Endothelial cell of umbilical vein (primary cell): ENCODE data around the gene CCDC197. TPM values are rescaled to one million over a fixed set of nuclear protein-coding genes. Genes with fewer than 3 reads are reported as not detected.

ENCODE experiments used
- BruUV-seq: library from RNA; stranded (reverse); fragments of 400-500 nt; replicated peaks from 2 replicates; lab custom pipeline; 2021; lab: Mats Ljungman, UMichigan
- CTCF ChIA-PET: fragments of 300-600, 350-600 bp; sonication (Branson Sonifier 250); formaldehyde crosslinking; loops from one replicate; lab custom pipeline; 2021; ENCODE audit warnings: antibody characterized with exemption, inconsistent platforms; lab: Charles Lee
- POLR2A ChIA-PET: fragments of 300-600, 350-600 bp; sonication (Branson Sonifier 250); formaldehyde crosslinking; loops from one replicate; lab custom pipeline; 2021; ENCODE audit warnings: antibody characterized with exemption, inconsistent platforms; lab: Charles Lee
- DNase-seq: peaks from one replicate; pipeline ENCODE4 v3.0.0-alpha.2; 2011; ENCODE audit warnings: low read depth, low spot score
- FAIRE-seq: peaks from 2 replicates; lab custom pipeline; 2011; peaks lifted over from hg19 to GRCh38; lab: Jason Lieb, UNC
- H2AFZ ChIP-seq: 2 replicates; pipeline ENCODE4 v1.6.0; 2012; ENCODE audit warnings: low read depth, low read length, control low read depth, inconsistent platforms
- H3K27ac ChIP-seq: 2 replicates; pipeline ENCODE4 v1.5.1; 2011; ENCODE audit warnings: low read depth, mild to moderate bottlenecking, control low read depth, low read length, moderate library complexity; ENCODE audit not compliant: insufficient read depth
- H3K27me3 ChIP-seq, 2 experiments: 2 replicates each; pipeline versions ENCODE4 v1.6.0 to v1.6.1; 2011; ENCODE audit warnings: low read length in 2 of 2, mixed read lengths in 1 of 2; ENCODE audit not compliant: control insufficient read depth in 2 of 2, insufficient read depth in 2 of 2
- H3K36me3 ChIP-seq, 2 experiments: 2 replicates in 1 of 2; 3 replicates in 1 of 2; pipeline ENCODE4 v1.5.1; 2011; ENCODE audit warnings: low read length in 2 of 2, mild to moderate bottlenecking in 1 of 2, moderate library complexity in 1 of 2; ENCODE audit not compliant: control insufficient read depth in 2 of 2, insufficient read depth in 2 of 2; ENCODE audit errors: extremely low read depth in 1 of 2
- H3K4me1 ChIP-seq: 3 replicates; pipeline ENCODE4 v1.5.1; 2011; ENCODE audit warnings: mild to moderate bottlenecking, low read length; ENCODE audit not compliant: control insufficient read depth, insufficient read depth; ENCODE audit errors: extremely low read depth
- H3K4me2 ChIP-seq: 2 replicates; pipeline ENCODE4 v1.6.1; 2011; ENCODE audit warnings: low read length, control low read depth, mixed read lengths; ENCODE audit not compliant: insufficient read depth
- H3K4me3 ChIP-seq, 3 experiments: fragments of 200-600 bp in 1 of 3; sonication (generic), shearing (Covaris generic) in 1 of 3; replicated peaks in 1 of 3; 2 replicates each; pipeline ENCODE4 v1.5.1; 2011 to 2016; ENCODE audit warnings: control low read depth in 3 of 3, low read length in 3 of 3, mild to moderate bottlenecking in 2 of 3, inconsistent platforms in 1 of 3, low read depth in 1 of 3, moderate library complexity in 1 of 3; ENCODE audit not compliant: insufficient read depth in 1 of 3
- H3K79me2 ChIP-seq: 2 replicates; pipeline ENCODE4 v1.6.0; 2012; ENCODE audit warnings: low read length, inconsistent platforms; ENCODE audit not compliant: control insufficient read depth, insufficient read depth
- H3K9ac ChIP-seq: replicated peaks from 2 replicates; pipeline ENCODE3; 2011; ENCODE audit warnings: low read length, control low read depth; ENCODE audit not compliant: insufficient read depth; ENCODE audit errors: extremely low read depth
- H3K9me1 ChIP-seq: replicated peaks from 3 replicates; pipeline ENCODE4 v1.6.0; 2011; ENCODE audit warnings: mild to moderate bottlenecking, low read length; ENCODE audit not compliant: control insufficient read depth, insufficient read depth; ENCODE audit errors: extremely low read depth
- H3K9me3 ChIP-seq: replicated peaks from 2 replicates; pipeline ENCODE4 v1.5.1; 2012; ENCODE audit warnings: low read length, inconsistent platforms; ENCODE audit not compliant: control insufficient read depth, insufficient read depth
- H4K20me1 ChIP-seq: replicated peaks from 2 replicates; pipeline ENCODE3; 2011; ENCODE audit warnings: mild to moderate bottlenecking, low read length; ENCODE audit not compliant: control insufficient read depth, insufficient read depth; ENCODE audit errors: extremely low read depth
- JUN ChIP-seq: IDR thresholded peaks from 2 replicates; pipeline ENCODE4 v1.6.1; 2011; ENCODE audit warnings: borderline replicate concordance, low read depth; ENCODE audit not compliant: insufficient read length, insufficient read depth
- POLR2A ChIP-seq: IDR thresholded peaks from 2 replicates; pipeline ENCODE4 v1.6.1; 2012; ENCODE audit warnings: low read depth, mild to moderate bottlenecking, control low read depth, low read length
- POLR2AphosphoS5 ChIP-seq: IDR thresholded peaks from 2 replicates; pipeline ENCODE4 v1.6.1; 2012; ENCODE audit warnings: low read depth, mild to moderate bottlenecking, control low read depth, low read length, moderate library complexity; ENCODE audit not compliant: insufficient read depth
- dilution Hi-C: fragments of 300-500 bp; cut with MboI; formaldehyde crosslinking; loops from one replicate; pipeline ENCODE4 v1.15.0; 2019; ENCODE audit warnings: low sequenced_read_pairs; ENCODE audit not compliant: extremely low pct_ligation_motif_present
- intact Hi-C: fragments of 100-400 bp; cut with micrococcal nuclease; formaldehyde crosslinking; loops from one replicate; pipeline ENCODE4 v1.10.0; 2022
- polyA plus RNA-seq, 4 experiments: library from polyadenylated mRNA; depleted of rRNA in 3 of 4; stranded (reverse) in 3 of 4; unstranded in 1 of 4; fragments of >200 nt; gene quantifications; 2 replicates each; pipeline versions ENCODE4 v1.2.1 to v1.2.3, GENCODE V29; 2011 to 2012; ENCODE audit warnings: missing spikeins in 1 of 4
- total RNA-seq: library from RNA; stranded (reverse); gene quantifications from 2 replicates; pipeline ENCODE4 v1.2.3, GENCODE V29; 2021
- TF ChIP-seq, protein P1 (sequence below): IDR thresholded peaks from 2 replicates; pipeline ENCODE4 v1.6.1; 2011; ENCODE audit not compliant: insufficient read depth, insufficient read length

CCDC197 gene
- total and polyA plus RNA-seq, 2 donors (not counting 3 experiments of a cell fraction or from before 2014, with no cell fraction given) = not detected

DNA sequence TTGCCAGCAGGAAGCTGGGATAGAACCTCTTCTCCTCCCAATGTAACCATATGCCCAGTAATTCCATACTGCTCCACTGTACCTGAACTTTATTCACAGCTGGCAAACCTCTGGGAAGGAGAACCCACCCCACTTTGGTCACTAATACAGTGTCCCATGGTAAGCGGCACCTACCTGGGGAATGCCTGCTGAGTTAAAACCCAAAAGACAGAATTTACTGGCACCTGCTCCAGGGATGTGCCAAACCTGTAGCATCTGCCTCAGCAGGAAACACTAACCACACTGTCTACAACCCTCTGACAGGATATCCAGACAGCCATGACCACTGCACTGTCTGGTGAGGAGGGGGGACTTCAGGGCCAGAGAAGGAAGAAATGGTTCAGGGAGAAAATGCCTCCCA lies 57.3 kb downstream of the CCDC197 start:
- ChIA-PET CTCF (interaction anchor here (1.1 to 7.6 kb wide), 3 partner anchors 18 to 82 kb away, joined by 3 to 133 read pairs (median 4); no protein-coding TSS in a partner anchor), POLR2A (no interaction called here)
- H3K4me2 ChIP-seq = no peak overlapping the region
- FAIRE-seq = no peak
- no peak overlapping the region for H3K9ac ChIP-seq
- no peaks in the 10 kb centered on the region for H3K9me1 ChIP-seq
- peaks cover 17 to 31% of the 10 kb centered on the region in 2 experiments for H3K36me3 ChIP-seq
- intact Hi-C loops = no loop called here
- no peaks in the 10 kb centered on the region for H3K9me3 ChIP-seq
- TF ChIP-seq, protein P1, sequence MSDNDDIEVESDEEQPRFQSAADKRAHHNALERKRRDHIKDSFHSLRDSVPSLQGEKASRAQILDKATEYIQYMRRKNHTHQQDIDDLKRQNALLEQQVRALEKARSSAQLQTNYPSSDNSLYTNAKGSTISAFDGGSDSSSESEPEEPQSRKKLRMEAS = no peak
- no peak for TF ChIP-seq POLR2A
- no peak for TF ChIP-seq JUN
- no peaks in the 10 kb centered on the region for H4K20me1 ChIP-seq
- DNase-seq = no peak
- no peaks in the 10 kb centered on the region for H3K27me3 ChIP-seq
- no peaks in the 10 kb centered on the region for H3K4me1 ChIP-seq
- no peak overlapping the region for H2AFZ ChIP-seq
- peaks cover 5% of the 10 kb centered on the region for H3K79me2 ChIP-seq
- H3K4me3 ChIP-seq = no peak overlapping the region
- no TSS peak for BruUV-seq
- dilution Hi-C loops = no loop called here
- no peak overlapping the region for H3K27ac ChIP-seq

DNA sequence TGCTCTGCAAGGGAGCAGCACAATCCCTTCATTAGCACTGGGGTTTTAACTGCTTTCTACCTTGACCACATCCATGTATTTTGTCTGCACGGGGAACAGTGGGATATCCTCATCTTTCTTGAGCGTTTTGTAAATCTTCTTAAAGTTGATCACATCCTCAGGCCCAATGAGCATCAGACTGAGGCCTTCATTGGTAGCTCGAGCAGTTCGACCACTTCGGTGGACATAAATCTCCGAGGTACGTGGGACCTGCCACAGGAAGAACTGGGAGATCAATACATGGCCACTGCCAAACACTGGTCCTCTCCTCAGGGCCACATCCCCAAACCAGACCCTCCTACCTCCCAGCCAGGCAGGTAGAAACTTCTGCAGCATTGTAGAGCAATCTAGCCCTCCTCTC lies 57.8 kb downstream of the CCDC197 start:
- BruUV-seq = no TSS peak
- no peaks in the 10 kb centered on the region for H4K20me1 ChIP-seq

More for the DNA sequence above, 57.8 kb downstream of the CCDC197 start:
- Histone ChIP-seq H3K36me3 (peaks cover 21 to 31% of the 10 kb centered on the region in 2 experiments), H3K9me1 (no peaks in the 10 kb centered on the region), H3K4me3 (no peak overlapping the region), H3K27me3 (no peaks in the 10 kb centered on the region), H3K9ac (no peak overlapping the region), H3K4me1 (no peaks in the 10 kb centered on the region), H3K4me2 (no peak overlapping the region), H3K27ac (no peak overlapping the region), H3K9me3 (no peaks in the 10 kb centered on the region), H3K79me2 (peaks cover 5% of the 10 kb centered on the region), H2AFZ (no peak overlapping the region)
- ChIA-PET CTCF (interaction anchor here (7.6 kb wide), 1 partner anchor 82 kb away, joined by 133 read pairs; no protein-coding TSS in a partner anchor), POLR2A (no interaction called here)
- dilution Hi-C loops (no loop called here), intact Hi-C loops (no loop called here)
- FAIRE-seq = no peak
- TF ChIP-seq JUN (no peak), POLR2AphosphoS5 (no peak), POLR2A (no peak)
- DNase-seq = no peak
